DND-41 (cell line): ENCODE data around the gene POLR3G.

Source experiments
- CTCF ChIP-seq: IDR thresholded peaks from 2 replicates; pipeline ENCODE4 v1.5.1; 2012; ENCODE audit warnings: borderline replicate concordance, low read length, moderate library complexity, mild to moderate bottlenecking; ENCODE audit not compliant: poor library complexity, severe bottlenecking; ENCODE audit errors: extremely low read depth
- EZH2 ChIP-seq: IDR thresholded peaks from 3 replicates; pipeline ENCODE4 v1.6.1; 2012; ENCODE audit warnings: borderline replicate concordance, low read depth, mild to moderate bottlenecking, moderate library complexity, low read length, inconsistent platforms; ENCODE audit not compliant: severe bottlenecking

- TF ChIP-seq CTCF (no peak), EZH2 (no peak)
These were observed 87.1 kb downstream of the POLR3G start for GRCh38 chr5:90561766-90562165.
